NCI-H2081 treated with DMSO at 0.1 percent for 48 hours (cell line): ENCODE measurements around the gene RFLNA.

Experiments used
- DNase-seq: peaks from one replicate; lab custom pipeline; 2025; lab: John Stamatoyannopoulos, UW

The RFLNA gene

GRCh38 chr12:124303579-124304313, 8.9 kb downstream of the RFLNA start:
- no peak for DNase-seq

- no peak for DNase-seq
These were observed 9.5 kb downstream of the RFLNA start for GRCh38 chr12:124304314-124304790.

- DNase-seq = no peak
These were observed 10.2 kb downstream of the RFLNA start for GRCh38 chr12:124305136-124305535.

- DNase-seq = no peak
These were observed 11.1 kb downstream of the RFLNA start for GRCh38 chr12:124305776-124306685.

GRCh38 chr12:124306686-124307555, 12.0 kb downstream of the RFLNA start:
- DNase-seq = no peak

GRCh38 chr12:124307556-124307825, 12.6 kb downstream of the RFLNA start:
- DNase-seq = no peak

GRCh38 chr12:124308741-124309140, 13.8 kb downstream of the RFLNA start:
- no peak for DNase-seq

GRCh38 chr12:124309231-124309630, 14.3 kb downstream of the RFLNA start:
- no peak for DNase-seq

- no peak for DNase-seq
These were observed 14.9 kb downstream of the RFLNA start for GRCh38 chr12:124309744-124310143.

GRCh38 chr12:124310178-124310577, 15.3 kb downstream of the RFLNA start:
- no peak for DNase-seq

GRCh38 chr12:124310785-124311184, 15.9 kb downstream of the RFLNA start:
- no peak for DNase-seq

- no peak for DNase-seq
These were observed 16.6 kb downstream of the RFLNA start for GRCh38 chr12:124311292-124312109.

GRCh38 chr12:124312601-124313000, 17.7 kb downstream of the RFLNA start:
- DNase-seq = no peak

GRCh38 chr12:124314207-124314606, 19.3 kb downstream of the RFLNA start:
- no peak for DNase-seq

GRCh38 chr12:124314766-124315165, 19.9 kb downstream of the RFLNA start:
- no peak for DNase-seq

GRCh38 chr12:124315372-124316044, 20.6 kb downstream of the RFLNA start:
- DNase-seq = no peak

GRCh38 chr12:124316257-124316900, 21.5 kb downstream of the RFLNA start:
- DNase-seq = no peak

GRCh38 chr12:124317400-124317799, 22.5 kb downstream of the RFLNA start:
- no peak for DNase-seq

GRCh38 chr12:124318278-124319020, 23.6 kb downstream of the RFLNA start:
- no peak for DNase-seq
